K562 (cell line): ENCODE data around the gene FJX1. TPM values are rescaled to one million over a fixed set of nuclear protein-coding genes. Genes with fewer than 3 reads are reported as not detected.

Experiments used
- ATAC-seq: fragments of 200-7000 bp; cut with Tn5 transposase; 3 replicates; pipeline ENCODE4 v1.9.1; 2020; ENCODE audit warnings: moderate library complexity
- BruUV-seq: library from RNA; stranded (reverse); fragments of 400-500 nt; replicated peaks from 2 replicates; lab custom pipeline; 2021; lab: Mats Ljungman, UMichigan
- CTCF ChIA-PET: fragments of 300-600 bp; formaldehyde crosslinking; extraction: SDS; loops from one replicate; lab custom pipeline; 2021; ENCODE audit warnings: low intra/inter-chr PET ratio; lab: Yijun Ruan, JAX
- POLR2A ChIA-PET: fragments of 300-600, 350-650 bp; sonication (Branson Sonifier 250); formaldehyde crosslinking; extraction: SDS; loops from one replicate; lab custom pipeline; 2021; ENCODE audit warnings: antibody characterized with exemption, inconsistent platforms; lab: Yijun Ruan, JAX
- DNase-seq, 4 experiments: peaks; one replicate each; pipeline versions ENCODE4 v3.0.0 to v3.0.0-alpha.2; 2011 to 2018; ENCODE audit warnings: low spot score in 3 of 4, mixed read lengths in 3 of 4; ENCODE audit errors: extremely low read depth in 1 of 4
- FAIRE-seq: peaks from 2 replicates; lab custom pipeline; 2011; peaks lifted over from hg19 to GRCh38; lab: Jason Lieb, UNC
- H2AFZ ChIP-seq: 2 replicates; pipeline ENCODE4 v1.6.0; 2011; ENCODE audit warnings: low read depth, low read length, control low read depth, inconsistent platforms
- H3K27ac ChIP-seq: fragments of 200-600 bp; 3 replicates; pipeline ENCODE4 v1.8.0; 2011; ENCODE audit warnings: low read depth, mild to moderate bottlenecking, control low read depth, inconsistent platforms, low read length, moderate library complexity, mixed read lengths; ENCODE audit errors: extremely low read depth
- H3K27me3 ChIP-seq, 2 experiments: fragments of 300-600 bp in 1 of 2; 2 replicates in 1 of 2; 3 replicates in 1 of 2; pipeline versions ENCODE4 v1.6.0 to v1.8.0; 2011; ENCODE audit warnings: inconsistent platforms in 2 of 2, low read length in 2 of 2, mild to moderate bottlenecking in 1 of 2, mixed read lengths in 1 of 2, moderate library complexity in 1 of 2; ENCODE audit not compliant: control insufficient read depth in 2 of 2, insufficient read depth in 2 of 2
- H3K36me3 ChIP-seq: fragments of 300-600 bp; 3 replicates; pipeline ENCODE4 v1.8.0; 2011; ENCODE audit warnings: mild to moderate bottlenecking, low read length, inconsistent platforms; ENCODE audit not compliant: control insufficient read depth, insufficient read depth
- H3K4me1 ChIP-seq, 2 experiments: fragments of 200-600 bp in 1 of 2; replicated peaks in 1 of 2; 2 replicates in 1 of 2; 3 replicates in 1 of 2; pipeline versions ENCODE4 v1.5.1 to v1.8.0; 2011; ENCODE audit warnings: inconsistent platforms in 2 of 2, low read length in 2 of 2, mild to moderate bottlenecking in 1 of 2, mixed read lengths in 1 of 2, moderate library complexity in 1 of 2; ENCODE audit not compliant: control insufficient read depth in 2 of 2, insufficient read depth in 2 of 2
- H3K4me2 ChIP-seq: 2 replicates; pipeline ENCODE4 v1.6.1; 2011; ENCODE audit warnings: low read length, control low read depth, inconsistent platforms, mixed read lengths; ENCODE audit not compliant: insufficient read depth
- H3K4me3 ChIP-seq: fragments of 200-600 bp; sonication (generic), shearing (Covaris generic); 2 replicates; pipeline ENCODE4 v1.5.1; 2016; ENCODE audit warnings: control low read depth, inconsistent platforms
- H3K79me2 ChIP-seq: fragments of 200-600 bp; 3 replicates; pipeline ENCODE4 v1.8.0; 2011; ENCODE audit warnings: low read length, inconsistent platforms; ENCODE audit not compliant: control insufficient read depth, insufficient read depth
- H3K9ac ChIP-seq, 2 experiments: 2 replicates each; pipeline versions ENCODE4 v1.6.0 to v1.6.1; 2011; ENCODE audit warnings: low read depth in 2 of 2, low read length in 2 of 2, control low read depth in 1 of 2, inconsistent platforms in 1 of 2, mild to moderate bottlenecking in 1 of 2, mixed read lengths in 1 of 2; ENCODE audit not compliant: insufficient read depth in 1 of 2
- H3K9me1 ChIP-seq: one replicate; pipeline ENCODE4 v1.6.0; 2011; ENCODE audit warnings: inconsistent platforms, mild to moderate bottlenecking, low read length, moderate library complexity; ENCODE audit not compliant: control insufficient read depth, insufficient read depth
- H3K9me3 ChIP-seq: replicated peaks from 2 replicates; pipeline ENCODE4 v1.5.1; 2011; ENCODE audit warnings: low read depth, low read length, inconsistent platforms; ENCODE audit not compliant: control insufficient read depth, insufficient read depth
- H4K20me1 ChIP-seq: replicated peaks from 2 replicates; pipeline ENCODE4 v1.6.1; 2011; ENCODE audit warnings: low read length, inconsistent platforms, mixed read lengths; ENCODE audit not compliant: control insufficient read depth, insufficient read depth
- NRF1 ChIP-seq, 2 experiments: fragments of 450-650 bp; IDR thresholded peaks in 1 of 2; conservative IDR thresholded peaks in 1 of 2; 2 replicates each; pipeline ENCODE4 v1.6.1; 2014; ENCODE audit warnings: mild to moderate bottlenecking in 2 of 2
- POU5F1 ChIP-seq: fragments of 150-350 bp; IDR thresholded peaks from 2 replicates; pipeline ENCODE4 v1.6.1; 2014; ENCODE audit warnings: borderline replicate concordance, low read length, low read depth, mild to moderate bottlenecking; ENCODE audit not compliant: partially characterized antibody
- ZNF395 ChIP-seq: fragments of 200-800 bp; sonication (Bioruptor generic); IDR thresholded peaks from 2 replicates; pipeline ENCODE4 v1.6.1; 2017; ENCODE audit warnings: missing genetic modification characterization, missing compliant biosample characterization
- WGBS: fragments of 100-300 bp; shearing (Covaris generic); methylation state at CpG from one replicate; pipeline ENCODE4 v1.1.6; 2016; ENCODE audit warnings: low coverage, mixed read lengths; ENCODE audit not compliant: insufficient coverage; ENCODE audit errors: missing lambda C conversion rate; 5-methylcytosine and 5-hydroxymethylcytosine counted together
- in situ Hi-C: fragments of 300-500 bp; cut with MboI; formaldehyde crosslinking; loops from 4 replicates; pipeline ENCODE4 v1.15.0; 2018; ENCODE audit warnings: inconsistent platforms, mixed read lengths
- intact Hi-C: fragments of 100-400 bp; cut with micrococcal nuclease; formaldehyde crosslinking; loops from 2 replicates; pipeline ENCODE4 v1.14.2; 2022
- polyA plus RNA-seq, 8 experiments: library from polyadenylated mRNA; depleted of rRNA in 4 of 8; stranded (reverse) in 5 of 8; unstranded in 3 of 8; fragments of >200 nt; fragmentation: Nextera tagmentation in 2 of 8; fragmentation: Illumina TruSeq in 1 of 8; extraction: Ambion mirVana in 2 of 8; extraction: Trizol in 1 of 8; gene quantifications; 2 replicates each; pipeline versions ENCODE4 v1.2.1 to v1.2.3, GENCODE V29; 2011 to 2014; ENCODE audit warnings: inconsistent platforms in 1 of 8, missing spikeins in 1 of 8
- total RNA-seq, 7 experiments: library from RNA; depleted of rRNA in 6 of 7; stranded (reverse); fragments of >200 nt in 6 of 7; fragmentation: Illumina TruSeq in 2 of 7; extraction: Trizol in 2 of 7; gene quantifications; 2 replicates each; pipeline versions ENCODE4 v1.2.1 to v1.2.3, GENCODE V29; 2011 to 2021; ENCODE audit warnings: low replicate concordance in 1 of 7
- TF ChIP-seq, protein P1 (sequence below): fragments of 450-650 bp; formaldehyde crosslinking; IDR thresholded peaks from 2 replicates; pipeline ENCODE4 v1.4.0; 2022; ENCODE audit warnings: missing genetic modification characterization

The FJX1 gene
- total and polyA plus RNA-seq, 9 of the 15 experiments (the other 6 are each of a cell fraction or from before 2014, with no cell fraction given), result 0.10 to 2.7 (median 0.72) TPM

GRCh38 chr11:35589281-35589680 is 29.0 kb upstream of the FJX1 start:
- Histone ChIP-seq H3K9ac (no peak overlapping the region), H3K4me3 (no peak overlapping the region), H4K20me1 (no peaks in the 10 kb centered on the region), H3K79me2 (no peaks in the 10 kb centered on the region), H3K4me1 (no peaks in the 10 kb centered on the region), H2AFZ (no peak overlapping the region), H3K9me1 (no peaks in the 10 kb centered on the region), H3K27ac (no peak overlapping the region), H3K9me3 (no peaks in the 10 kb centered on the region), H3K27me3 (peaks cover 0 to 4% of the 10 kb centered on the region in 2 experiments; a peak in 2 of 5 replicates), H3K4me2 (no peak overlapping the region), H3K36me3 (no peaks in the 10 kb centered on the region)
- ChIA-PET POLR2A (no interaction called here), CTCF (no interaction called here)
- TF ChIP-seq NRF1 (conservative IDR thresholded peaks at IDR 0.05 in 1 of 2, IDR thresholded peaks at IDR 0.05 in 1 of 2) (peak; percentile 79 to 83), ZNF395 (CRISPR knock-in tag) (no peak), POU5F1 (no peak)
- TF ChIP-seq, protein P1, sequence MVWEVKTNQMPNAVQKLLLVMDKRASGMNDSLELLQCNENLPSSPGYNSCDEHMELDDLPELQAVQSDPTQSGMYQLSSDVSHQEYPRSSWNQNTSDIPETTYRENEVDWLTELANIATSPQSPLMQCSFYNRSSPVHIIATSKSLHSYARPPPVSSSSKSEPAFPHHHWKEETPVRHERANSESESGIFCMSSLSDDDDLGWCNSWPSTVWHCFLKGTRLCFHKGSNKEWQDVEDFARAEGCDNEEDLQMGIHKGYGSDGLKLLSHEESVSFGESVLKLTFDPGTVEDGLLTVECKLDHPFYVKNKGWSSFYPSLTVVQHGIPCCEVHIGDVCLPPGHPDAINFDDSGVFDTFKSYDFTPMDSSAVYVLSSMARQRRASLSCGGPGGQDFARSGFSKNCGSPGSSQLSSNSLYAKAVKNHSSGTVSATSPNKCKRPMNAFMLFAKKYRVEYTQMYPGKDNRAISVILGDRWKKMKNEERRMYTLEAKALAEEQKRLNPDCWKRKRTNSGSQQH, result no peak
- intact Hi-C loops (no loop called here), in situ Hi-C loops (no loop called here)
- BruUV-seq, result no TSS peak
- no peak for FAIRE-seq
- ATAC-seq, result no peak
- WGBS, result 2% methylated on average over 3 of the region's 4 CpGs
- DNase-seq, result peak in 2 of 4 experiments; percentile 12 to 13
